GM23248 (cell line): ENCODE results near the gene ZBED4.

Experiments used
- EZH2 ChIP-seq: fragments of 200-600 bp; sonication (generic); IDR thresholded peaks from 2 replicates; pipeline ENCODE4 v1.6.1; 2018; ENCODE audit warnings: antibody characterized with exemption, mild to moderate bottlenecking; ENCODE audit not compliant: insufficient read depth, poor library complexity, severe bottlenecking
- EZH2phosphoT487 ChIP-seq: fragments of 200-600 bp; sonication (generic); IDR thresholded peaks from 2 replicates; pipeline ENCODE4 v1.6.1; 2018; ENCODE audit warnings: antibody characterized with exemption, moderate library complexity, mild to moderate bottlenecking, low read depth; ENCODE audit not compliant: insufficient read depth

DNA sequence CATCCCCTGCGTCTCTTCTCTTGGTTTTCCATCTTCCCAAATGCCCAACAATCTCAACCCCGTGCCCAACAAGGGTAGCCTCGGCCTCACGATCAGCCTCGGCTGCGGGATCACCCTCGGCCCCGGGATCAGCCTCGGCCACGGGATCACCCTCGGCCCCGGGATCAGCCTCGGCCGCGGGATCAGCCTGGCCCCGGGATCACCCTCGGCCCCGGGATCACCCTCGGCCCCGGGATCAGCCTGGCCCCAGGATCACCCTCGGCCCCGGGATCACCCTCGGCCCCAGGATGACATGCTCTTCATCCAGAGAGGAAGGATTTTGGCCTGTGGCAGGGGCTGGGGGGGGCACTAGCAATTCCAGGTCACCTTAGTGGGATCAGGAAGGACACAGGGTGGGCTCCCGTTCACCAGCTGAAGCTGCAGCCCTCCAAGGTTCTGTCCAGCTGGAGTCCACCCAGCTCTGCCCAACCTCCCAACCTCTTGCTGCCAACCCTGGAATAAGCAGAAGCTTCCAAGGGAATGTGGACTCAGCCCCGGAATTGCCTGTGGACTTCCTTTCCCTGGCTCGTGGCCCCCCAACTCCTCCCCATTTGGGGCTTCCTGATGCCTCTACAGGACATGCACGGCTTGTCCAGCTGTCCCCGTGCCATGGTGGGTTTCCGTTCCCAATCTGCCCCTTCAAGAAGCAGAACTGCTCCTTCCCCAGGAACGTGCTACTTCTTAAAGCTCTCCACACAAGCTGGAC is 58.4 kb downstream of the ZBED4 start:
- TF ChIP-seq EZH2 (no peak), EZH2phosphoT487 (no peak)
